ENCODE data around the gene SHCBP1L.

GRCh38 chr1:182993746-182994145, 40.8 kb upstream of the SHCBP1L start:
- TF ChIP-seq CTCF (IDR thresholded peaks at IDR 0.05) = no peak
- TF ChIP-seq POLR2A (IDR thresholded peaks at IDR 0.05) = no peak

Measured in heart left ventricle (tissue), 13 donors.